ENCODE measurements around the gene NEK7.

- TF ChIP-seq CTCF (IDR thresholded peaks at IDR 0.05 in 8 of 11, conservative IDR thresholded peaks at IDR 0.05 in 3 of 11) = no peak
- TF ChIP-seq POLR2AphosphoS5 (IDR thresholded peaks at IDR 0.05) = no peak
Measured at GRCh38 chr1:198328458-198329032, 171.7 kb downstream of the NEK7 start.

Data from spleen (tissue), 7 donors.